Esophagus squamous epithelium (tissue), 5 donors: Measurements from ENCODE around the gene LONP2. TPM values are rescaled to one million over a fixed set of nuclear protein-coding genes. Genes with fewer than 3 reads are reported as not detected.

Source experiments
- DNase-seq: peaks from one replicate; lab custom pipeline; 2025; lab: John Stamatoyannopoulos, UW
- H3K27ac ChIP-seq, 4 donors: fragments of 200-600 bp; sonication (generic); one replicate each; pipeline ENCODE4 v1.5.1; 2016 to 2019; ENCODE audit warnings: mild to moderate bottlenecking in 1 of 4
- H3K27me3 ChIP-seq, 4 donors: fragments of 200-600 bp; sonication (generic); 1 replicate in 3 of 4; 2 replicates in 1 of 4; pipeline versions ENCODE4 v1.5.1 to v1.6.0; 2017 to 2021; ENCODE audit warnings: antibody characterized with exemption in 1 of 4
- H3K36me3 ChIP-seq, 3 donors: fragments of 200-600 bp; sonication (generic); one replicate each; pipeline ENCODE4 v1.5.1; 2016 to 2019
- H3K4me1 ChIP-seq, 3 donors: fragments of 200-600 bp; sonication (generic); one replicate each; pipeline ENCODE4 v1.5.1; 2017 to 2019
- H3K4me3 ChIP-seq, 4 donors: fragments of 200-600 bp; sonication (generic); 1 replicate in 3 of 4; 2 replicates in 1 of 4; pipeline ENCODE4 v1.5.1; 2016 to 2019; ENCODE audit warnings: mild to moderate bottlenecking in 2 of 4, moderate library complexity in 1 of 4
- H3K9me3 ChIP-seq, 3 donors: fragments of 200-600 bp; sonication (generic); one replicate each; pipeline ENCODE4 v1.5.1; 2016 to 2019
- POLR2A ChIP-seq, 4 donors: fragments of 450-650 bp; IDR thresholded peaks; one replicate each; pipeline ENCODE4 v1.6.1; 2017; ENCODE audit warnings: antibody characterized with exemption in 4 of 4, mild to moderate bottlenecking in 4 of 4, moderate library complexity in 3 of 4
- WGBS, 2 donors: methylation state at CpG; one replicate each; pipeline ENCODE4 v1.1.5; 2018; 5-methylcytosine and 5-hydroxymethylcytosine counted together
- intact Hi-C: fragments of 100-400 bp; cut with DNase I; formaldehyde crosslinking; loops from one replicate; pipeline ENCODE4 v1.15.0; 2022
- total RNA-seq, 4 donors: library from RNA; depleted of rRNA; stranded (reverse); fragments of >200 nt; gene quantifications; one replicate each; pipeline ENCODE4 v1.1.0, GENCODE V29; 2016
- TF ChIP-seq, protein P1 (sequence below), 6 experiments: fragments of 450-650 bp in 4 of 6; fragments of 200-600 bp in 2 of 6; sonication (generic) in 2 of 6; IDR thresholded peaks; one replicate each; pipeline ENCODE4 v1.5.1; 2016 to 2019; ENCODE audit warnings: antibody characterized with exemption in 6 of 6, mild to moderate bottlenecking in 4 of 6, moderate library complexity in 4 of 6
- donor health status: DM: yes; HTN: yes; CAD: no.

Gene LONP2
- total RNA-seq, 4 donors from 2014 or later = 30.9 to 57.2 (median 40.3) TPM

DNA sequence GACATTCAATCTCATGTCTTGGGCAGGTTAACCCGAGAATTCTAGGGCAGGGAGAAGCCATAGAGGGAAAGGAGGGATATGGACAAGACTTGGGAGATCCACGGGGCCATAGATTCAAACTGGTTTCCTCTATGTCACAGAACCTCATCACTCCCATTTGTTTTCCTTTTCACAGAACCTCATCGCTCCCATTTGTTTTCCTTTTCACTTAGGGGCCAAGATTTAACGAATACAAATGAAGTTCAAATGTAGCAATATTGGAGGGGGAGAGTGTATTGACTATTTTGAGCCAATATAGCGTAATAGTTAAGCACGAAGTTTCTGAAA, 39.3 kb upstream of the LONP2 start:
- WGBS, 2 donors = 79 to 87% methylated on average over 6 of the region's 6 CpGs

DNA sequence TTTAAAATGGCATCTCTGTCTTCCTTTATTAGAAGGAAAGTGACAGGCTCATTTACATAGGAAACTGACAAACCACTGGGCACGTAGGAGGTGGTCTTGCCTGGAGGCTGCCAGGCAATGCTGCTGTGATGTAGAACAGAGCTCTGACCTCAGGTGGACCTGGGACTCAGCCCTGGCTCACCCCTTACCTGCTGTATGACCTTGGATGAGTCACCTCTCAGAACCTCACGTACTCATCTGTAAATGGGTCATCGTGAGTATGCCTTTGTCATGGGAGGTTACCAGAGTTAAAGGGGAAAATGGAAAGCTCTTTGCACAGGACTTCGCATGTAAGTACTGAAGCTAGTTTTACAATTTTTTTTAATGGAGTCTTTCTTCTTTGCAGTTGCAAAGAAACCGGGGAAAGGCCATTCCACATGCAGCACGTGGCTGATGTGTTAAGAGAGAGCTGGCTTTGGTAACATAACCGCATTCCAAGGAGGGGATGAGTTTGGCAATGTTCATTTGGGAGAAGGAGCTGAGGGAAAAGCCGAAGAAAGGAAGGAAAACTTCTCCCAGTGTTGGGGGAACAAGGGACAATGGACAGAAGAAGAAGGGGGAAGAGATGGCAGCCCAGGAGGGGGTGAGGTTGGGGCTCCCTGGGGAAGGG, 37.4 kb upstream of the LONP2 start:
- H3K27me3 ChIP-seq = peaks cover 0 to 4% (median 0%) of the 10 kb centered on the region in 4 donors
- no peaks in the 10 kb centered on the region for H3K9me3 ChIP-seq
- no peaks in the 10 kb centered on the region for H3K4me1 ChIP-seq
- H3K36me3 ChIP-seq = no peaks in the 10 kb centered on the region
- DNase-seq = no peak
- no peak overlapping the region for H3K4me3 ChIP-seq
- no peak overlapping the region for H3K27ac ChIP-seq
- no peak for TF ChIP-seq POLR2A (IDR thresholded peaks at IDR 0.05)
- TF ChIP-seq, protein P1, sequence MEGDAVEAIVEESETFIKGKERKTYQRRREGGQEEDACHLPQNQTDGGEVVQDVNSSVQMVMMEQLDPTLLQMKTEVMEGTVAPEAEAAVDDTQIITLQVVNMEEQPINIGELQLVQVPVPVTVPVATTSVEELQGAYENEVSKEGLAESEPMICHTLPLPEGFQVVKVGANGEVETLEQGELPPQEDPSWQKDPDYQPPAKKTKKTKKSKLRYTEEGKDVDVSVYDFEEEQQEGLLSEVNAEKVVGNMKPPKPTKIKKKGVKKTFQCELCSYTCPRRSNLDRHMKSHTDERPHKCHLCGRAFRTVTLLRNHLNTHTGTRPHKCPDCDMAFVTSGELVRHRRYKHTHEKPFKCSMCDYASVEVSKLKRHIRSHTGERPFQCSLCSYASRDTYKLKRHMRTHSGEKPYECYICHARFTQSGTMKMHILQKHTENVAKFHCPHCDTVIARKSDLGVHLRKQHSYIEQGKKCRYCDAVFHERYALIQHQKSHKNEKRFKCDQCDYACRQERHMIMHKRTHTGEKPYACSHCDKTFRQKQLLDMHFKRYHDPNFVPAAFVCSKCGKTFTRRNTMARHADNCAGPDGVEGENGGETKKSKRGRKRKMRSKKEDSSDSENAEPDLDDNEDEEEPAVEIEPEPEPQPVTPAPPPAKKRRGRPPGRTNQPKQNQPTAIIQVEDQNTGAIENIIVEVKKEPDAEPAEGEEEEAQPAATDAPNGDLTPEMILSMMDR (IDR thresholded peaks at IDR 0.05) = no peak
- intact Hi-C loops = no loop called here
- 54 to 61% methylated on average over 8 of the region's 8 CpGs for WGBS, 2 donors

More for the DNA sequence above, 39.3 kb upstream of the LONP2 start:
- Histone ChIP-seq H3K4me3 (no peak overlapping the region), H3K27me3 (peaks cover 0 to 4% (median 0%) of the 10 kb centered on the region in 4 donors), H3K9me3 (no peaks in the 10 kb centered on the region), H3K4me1 (no peaks in the 10 kb centered on the region), H3K27ac (no peak overlapping the region), H3K36me3 (no peaks in the 10 kb centered on the region)
- no peak for DNase-seq
- TF ChIP-seq, protein P1 (IDR thresholded peaks at IDR 0.05) = no peak
- no peak for TF ChIP-seq POLR2A (IDR thresholded peaks at IDR 0.05)
- intact Hi-C loops = no loop called here

GRCh38 chr16:48210747-48211146, 33.4 kb upstream of the LONP2 start:
- no peaks in the 10 kb centered on the region for H3K4me1 ChIP-seq
- H3K27ac ChIP-seq = no peak overlapping the region
- no peaks in the 10 kb centered on the region for H3K36me3 ChIP-seq
- no peak overlapping the region for H3K4me3 ChIP-seq
- no peak for DNase-seq
- H3K27me3 ChIP-seq = no peaks in the 10 kb centered on the region
- 54 to 69% methylated on average over 3 to 4 of the region's 6 CpGs for WGBS, 2 donors
- TF ChIP-seq POLR2A (IDR thresholded peaks at IDR 0.05) = no peak
- TF ChIP-seq, protein P1 (IDR thresholded peaks at IDR 0.05) = no peak
- intact Hi-C loops = no loop called here
- no peaks in the 10 kb centered on the region for H3K9me3 ChIP-seq

- intact Hi-C loops = no loop called here
- no peak for TF ChIP-seq POLR2A (IDR thresholded peaks at IDR 0.05)
- TF ChIP-seq, protein P1 (IDR thresholded peaks at IDR 0.05) = no peak
- no peak for DNase-seq
These were observed 32.1 kb upstream of the LONP2 start for GRCh38 chr16:48212033-48212432.

GRCh38 chr16:48215738-48216137, 28.4 kb upstream of the LONP2 start:
- Histone ChIP-seq H3K9me3 (no peaks in the 10 kb centered on the region), H3K27me3 (no peaks in the 10 kb centered on the region), H3K36me3 (no peaks in the 10 kb centered on the region), H3K27ac (no peak overlapping the region), H3K4me1 (no peaks in the 10 kb centered on the region), H3K4me3 (no peak overlapping the region)
- intact Hi-C loops = no loop called here
- DNase-seq = no peak
- 84 to 85% methylated on average over 6 of the region's 6 CpGs for WGBS, 2 donors
- TF ChIP-seq, protein P1 (IDR thresholded peaks at IDR 0.05) = no peak
- no peak for TF ChIP-seq POLR2A (IDR thresholded peaks at IDR 0.05)

More at GRCh38 chr16:48212033-48212432, 32.1 kb upstream of the LONP2 start:
- no peaks in the 10 kb centered on the region for H3K4me1 ChIP-seq
- H3K27me3 ChIP-seq = no peaks in the 10 kb centered on the region
- no peaks in the 10 kb centered on the region for H3K36me3 ChIP-seq
- H3K4me3 ChIP-seq = no peak overlapping the region
- H3K9me3 ChIP-seq = no peaks in the 10 kb centered on the region
- no peak overlapping the region for H3K27ac ChIP-seq
- 89 to 100% methylated on average over 1 of the region's 3 CpGs for WGBS, 2 donors
